ENCODE data around the gene METTL26. TPM values are rescaled to one million over a fixed set of nuclear protein-coding genes. Genes with fewer than 3 reads are reported as not detected.

METTL26 gene
- total RNA-seq, 2 experiments from 2014 or later, result 119 to 133 TPM

DNA sequence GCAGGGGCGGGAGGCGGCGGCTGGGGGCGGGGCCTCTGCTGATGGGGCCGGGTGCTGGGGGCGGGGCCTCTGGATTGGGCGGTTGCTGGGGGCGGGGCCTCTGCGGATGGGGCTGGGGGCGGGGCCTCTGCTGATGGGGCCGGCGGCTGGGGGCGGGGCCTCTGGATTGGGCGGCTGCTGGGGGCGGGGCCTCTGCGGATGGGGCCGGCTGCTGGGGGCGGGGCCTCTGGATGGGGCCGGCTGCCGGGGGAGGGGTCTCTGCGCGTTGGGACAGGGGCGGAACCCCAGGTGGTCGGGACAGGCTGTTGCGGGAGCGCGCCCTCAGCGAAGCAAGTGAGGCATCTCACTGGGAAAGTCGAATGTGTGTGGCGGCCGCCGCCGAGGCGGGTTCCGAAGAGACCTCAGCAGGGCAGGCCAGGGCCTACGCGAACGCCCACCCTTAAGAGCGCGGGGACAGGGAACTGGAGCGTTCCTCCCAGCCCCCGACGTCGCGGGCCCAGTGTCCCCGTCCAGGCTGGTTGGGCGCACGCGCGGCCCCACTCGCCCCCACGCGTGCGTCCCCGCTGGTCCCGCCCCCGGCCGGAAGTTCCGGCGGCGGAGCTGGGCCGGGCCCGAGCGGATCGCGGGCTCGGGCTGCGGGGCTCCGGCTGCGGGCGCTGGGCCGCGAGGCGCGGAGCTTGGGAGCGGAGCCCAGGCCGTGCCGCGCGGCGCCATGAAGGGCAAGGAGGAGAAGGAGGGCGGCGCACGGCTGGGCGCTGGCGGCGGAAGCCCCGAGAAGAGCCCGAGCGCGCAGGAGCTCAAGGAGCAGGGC lies 43.9 kb upstream of the METTL26 start, which contains the start of gene STUB1:
Gene STUB1, plus strand, starts transcription at position 597 of the 811 bp plus-strand sequence. Its CDS starts 116 bp downstream, at position 713.
- Mint-ChIP-seq H3K27me3 (peaks cover 6% of the 10 kb centered on the region), H3K27ac (peak within 1 kb of the TSS; percentile 90), H3K4me3 (peak within 1 kb of the TSS; percentile 83), H3K36me3 (ENCODE audit: low read depth) (peaks cover 20% of the 10 kb centered on the region), H3K9me3 (no peaks in the 10 kb centered on the region), H3K4me1 (ENCODE audit: low read depth) (peaks cover 40% of the 10 kb centered on the region)
- DNase-seq (peak; percentile 88), ATAC-seq (peak; percentile 67)
- ChIA-PET CTCF (interaction anchor here (1.2 to 1.4 kb wide), 3 partner anchors 12 to 106 kb away, joined by 3 to 9 read pairs (median 3); partner anchors contain the start of gene RHOT2), POLR2A (interaction anchor here (0.6 to 2.7 kb wide), 11 partner anchors 9 to 625 kb away, joined by 3 to 16 read pairs (median 5); partner anchors contain the start of genes METTL26, RHOT2, WDR24 and WDR90)
- intact Hi-C loops (cut with micrococcal nuclease), result no loop called here
- TF ChIP-seq, protein P1, sequence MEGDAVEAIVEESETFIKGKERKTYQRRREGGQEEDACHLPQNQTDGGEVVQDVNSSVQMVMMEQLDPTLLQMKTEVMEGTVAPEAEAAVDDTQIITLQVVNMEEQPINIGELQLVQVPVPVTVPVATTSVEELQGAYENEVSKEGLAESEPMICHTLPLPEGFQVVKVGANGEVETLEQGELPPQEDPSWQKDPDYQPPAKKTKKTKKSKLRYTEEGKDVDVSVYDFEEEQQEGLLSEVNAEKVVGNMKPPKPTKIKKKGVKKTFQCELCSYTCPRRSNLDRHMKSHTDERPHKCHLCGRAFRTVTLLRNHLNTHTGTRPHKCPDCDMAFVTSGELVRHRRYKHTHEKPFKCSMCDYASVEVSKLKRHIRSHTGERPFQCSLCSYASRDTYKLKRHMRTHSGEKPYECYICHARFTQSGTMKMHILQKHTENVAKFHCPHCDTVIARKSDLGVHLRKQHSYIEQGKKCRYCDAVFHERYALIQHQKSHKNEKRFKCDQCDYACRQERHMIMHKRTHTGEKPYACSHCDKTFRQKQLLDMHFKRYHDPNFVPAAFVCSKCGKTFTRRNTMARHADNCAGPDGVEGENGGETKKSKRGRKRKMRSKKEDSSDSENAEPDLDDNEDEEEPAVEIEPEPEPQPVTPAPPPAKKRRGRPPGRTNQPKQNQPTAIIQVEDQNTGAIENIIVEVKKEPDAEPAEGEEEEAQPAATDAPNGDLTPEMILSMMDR (IDR thresholded peaks at IDR 0.05), result no peak

DNA sequence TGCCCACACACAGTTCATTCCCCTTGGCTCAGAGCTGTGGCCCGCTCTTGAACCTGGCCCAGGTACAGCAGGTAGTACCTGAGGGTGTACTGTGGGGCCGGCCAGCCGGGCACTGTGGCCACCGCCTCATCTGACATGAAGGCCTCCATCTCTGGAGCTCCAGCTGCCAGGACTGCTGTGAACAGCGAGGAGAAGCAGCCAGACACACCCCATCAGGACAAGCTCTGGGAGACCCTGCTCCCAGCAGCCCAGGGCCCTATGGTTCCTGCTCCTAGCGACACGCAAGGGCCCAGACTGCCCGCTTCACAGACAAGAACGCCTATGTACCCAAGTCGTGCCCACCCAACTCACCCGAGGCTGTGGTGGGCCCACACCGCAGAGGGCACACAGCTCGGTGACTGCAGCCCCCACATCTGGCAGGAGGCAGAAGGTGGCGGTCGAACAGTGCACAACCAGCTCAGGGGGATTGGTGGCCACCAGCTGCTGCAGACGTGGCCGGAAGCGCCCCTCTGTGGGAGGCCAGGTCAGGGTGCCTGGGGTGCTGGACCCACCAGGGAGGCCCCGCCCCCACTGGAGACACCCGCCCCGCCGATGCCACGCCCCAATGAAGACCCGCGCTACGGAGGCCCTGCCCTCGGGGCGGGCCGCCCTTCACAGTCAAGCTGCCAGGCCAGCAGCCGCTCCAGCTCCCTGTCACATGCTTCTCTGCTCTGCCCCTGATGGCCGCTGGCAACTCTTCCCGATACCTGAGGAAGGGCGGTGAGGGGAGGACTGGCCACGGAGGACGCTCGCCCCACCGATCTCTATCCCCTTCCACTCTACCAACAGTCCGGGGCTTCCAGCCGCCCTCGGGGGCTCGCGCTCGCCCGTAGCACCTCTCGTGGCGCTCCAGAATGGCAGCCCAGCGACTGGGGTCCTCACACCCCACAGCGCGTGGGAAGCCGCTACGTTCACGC lies 43.0 kb upstream of the METTL26 start:
- Mint-ChIP-seq H3K4me1 (ENCODE audit: low read depth) (peaks cover 36% of the 10 kb centered on the region), H3K4me3 (peak overlapping the region; percentile 75), H3K27me3 (peaks cover 7% of the 10 kb centered on the region), H3K36me3 (ENCODE audit: low read depth) (peaks cover 20% of the 10 kb centered on the region), H3K9me3 (no peaks in the 10 kb centered on the region), H3K27ac (peak overlapping the region; percentile 65)
- TF ChIP-seq, protein P1 (IDR thresholded peaks at IDR 0.05), result no peak
- CTCF ChIA-PET, result interaction anchor here (1.0 to 1.4 kb wide), 2 partner anchors 12 to 30 kb away, joined by 3 to 9 read pairs; partner anchors contain the start of genes RHOT2 and WDR90
- POLR2A ChIA-PET, result interaction anchor here (0.5 to 2.7 kb wide), 8 partner anchors 9 to 1309 kb away, joined by 3 to 11 read pairs (median 3); partner anchors contain the start of genes RHOT2 and WDR90
- DNase-seq, result peak; percentile 61
- ATAC-seq, result peak; percentile 26
- intact Hi-C loops (cut with micrococcal nuclease), result no loop called here

DNA sequence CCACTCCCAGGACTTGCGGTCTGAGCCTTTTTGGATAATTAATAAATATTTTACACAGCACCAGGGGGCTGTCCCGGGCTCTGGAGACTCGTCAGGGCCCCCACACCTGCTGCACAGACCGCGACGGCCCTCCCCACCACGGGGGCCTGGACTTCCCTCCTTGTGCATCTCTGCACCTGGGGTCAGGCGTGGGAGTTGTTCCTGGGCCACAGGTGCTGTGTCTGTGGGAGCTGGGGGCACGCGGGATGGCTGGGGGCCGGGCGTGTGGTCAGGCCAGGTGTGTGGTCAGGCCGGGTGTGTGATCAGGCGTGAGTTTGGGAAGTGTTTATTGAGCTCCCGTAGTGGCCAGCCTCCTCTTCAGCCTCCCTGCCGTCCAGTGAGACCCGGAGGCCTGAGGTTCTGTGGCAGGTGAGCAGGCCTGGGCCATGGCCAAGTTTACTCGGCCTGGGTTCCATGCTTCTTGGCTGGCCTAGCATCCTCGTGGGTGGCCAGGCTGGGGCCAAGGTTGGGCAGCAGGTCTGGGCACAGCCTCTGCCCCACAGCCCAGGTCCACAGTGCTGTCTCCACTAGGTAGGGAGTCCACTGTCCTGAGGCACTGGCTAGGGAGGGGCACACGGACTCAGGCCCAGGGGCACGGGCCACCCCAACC lies 42.2 kb upstream of the METTL26 start:
- POLR2A ChIA-PET, result interaction anchor here (0.5 to 1.4 kb wide), 6 partner anchors 8 to 1310 kb away, joined by 3 to 9 read pairs (median 3); partner anchors contain the start of genes RHOT2 and WDR90
- Mint-ChIP-seq H3K4me3 (peak overlapping the region; percentile 11), H3K36me3 (ENCODE audit: low read depth) (peaks cover 19% of the 10 kb centered on the region), H3K9me3 (no peaks in the 10 kb centered on the region), H3K27me3 (peaks cover 7% of the 10 kb centered on the region), H3K27ac (no peak overlapping the region), H3K4me1 (ENCODE audit: low read depth) (peaks cover 34% of the 10 kb centered on the region)
- CTCF ChIA-PET, result interaction anchor here (1.0 to 1.4 kb wide), 2 partner anchors 11 to 29 kb away, joined by 3 to 9 read pairs; partner anchors contain the start of genes RHOT2 and WDR90
- TF ChIP-seq, protein P1 (IDR thresholded peaks at IDR 0.05), result no peak
- ATAC-seq, result no peak
- intact Hi-C loops (cut with micrococcal nuclease), result no loop called here
- DNase-seq, result no peak

DNA sequence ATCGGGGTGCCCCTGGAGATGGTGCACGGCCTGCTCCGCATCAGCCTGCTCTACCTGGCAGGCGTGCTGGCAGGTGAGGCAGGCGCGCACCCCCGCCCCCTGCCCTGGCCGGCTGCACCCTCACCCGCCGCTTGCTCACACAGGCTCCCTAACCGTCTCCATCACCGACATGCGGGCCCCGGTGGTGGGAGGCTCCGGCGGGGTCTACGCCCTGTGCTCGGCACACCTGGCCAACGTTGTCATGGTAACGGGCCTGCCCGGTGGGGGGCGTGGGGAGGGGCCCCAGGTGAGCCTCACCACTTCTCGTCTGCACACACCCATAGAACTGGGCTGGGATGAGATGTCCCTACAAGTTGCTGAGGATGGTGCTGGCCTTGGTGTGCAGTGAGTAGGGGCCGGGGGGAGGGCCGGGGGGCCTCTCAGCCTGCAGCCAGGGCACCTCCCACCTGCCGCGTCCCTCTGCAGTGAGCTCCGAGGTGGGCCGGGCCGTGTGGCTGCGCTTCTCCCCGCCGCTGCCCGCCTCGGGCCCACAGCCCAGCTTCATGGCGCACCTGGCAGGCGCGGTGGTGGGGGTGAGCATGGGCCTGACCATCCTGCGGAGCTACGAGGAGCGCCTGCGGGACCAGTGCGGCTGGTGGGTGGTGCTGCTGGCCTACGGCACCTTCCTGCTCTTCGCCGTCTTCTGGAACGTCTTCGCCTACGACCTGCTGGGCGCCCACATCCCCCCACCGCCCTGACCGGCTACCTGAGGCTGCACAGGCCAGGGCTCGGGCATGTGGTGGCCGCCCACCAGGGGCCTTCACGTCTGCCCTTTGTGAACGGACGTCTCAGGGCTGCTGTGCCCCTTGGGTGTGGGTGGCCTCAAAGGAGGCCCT lies 41.4 kb upstream of the METTL26 start:
- TF ChIP-seq, protein P1 (IDR thresholded peaks at IDR 0.05), result no peak
- no peak for DNase-seq
- no peak overlapping the region for H3K27ac Mint-ChIP-seq
- peaks cover 7% of the 10 kb centered on the region for H3K27me3 Mint-ChIP-seq
- ChIA-PET CTCF (interaction anchor here (0.8 to 1.1 kb wide), 2 partner anchors 10 to 29 kb away, joined by 3 read pairs; partner anchors contain the start of gene RHOT2), POLR2A (no interaction called here)
- ATAC-seq, result no peak
- H3K4me1 Mint-ChIP-seq (ENCODE audit: low read depth), result peaks cover 26% of the 10 kb centered on the region
- intact Hi-C loops (cut with micrococcal nuclease), result no loop called here
- H3K4me3 Mint-ChIP-seq, result no peak overlapping the region
- no peaks in the 10 kb centered on the region for H3K9me3 Mint-ChIP-seq
- peaks cover 16% of the 10 kb centered on the region for H3K36me3 Mint-ChIP-seq (ENCODE audit: low read depth)
